HG02588 (cell line): ENCODE measurements around the gene MAD1L1.
"Not testable (repeated sequence)": the region's sequence is repeated elsewhere in the genome, so short reads cannot be mapped to it uniquely, and the experiment has no call there.

Experiments
- ATAC-seq: cut with Tn5 transposase; IDR thresholded peaks from one replicate; pipeline ENCODE4 v1.9.1; 2021; ENCODE audit warnings: mild to moderate bottlenecking, moderate library complexity; ENCODE audit not compliant: unreplicated experiment

The MAD1L1 gene

GRCh38 chr7:1849351-1850041 is 383.2 kb downstream of the MAD1L1 start:
- ATAC-seq: no peak

GRCh38 chr7:1848911-1849311 is 383.8 kb downstream of the MAD1L1 start:
- ATAC-seq: no peak

GRCh38 chr7:1848013-1848640 is 384.6 kb downstream of the MAD1L1 start:
- ATAC-seq: no peak

- no peak for ATAC-seq
Observed at GRCh38 chr7:1847260-1848001, 385.3 kb downstream of the MAD1L1 start.

GRCh38 chr7:1846331-1847065 is 386.2 kb downstream of the MAD1L1 start:
- no peak for ATAC-seq

DNA sequence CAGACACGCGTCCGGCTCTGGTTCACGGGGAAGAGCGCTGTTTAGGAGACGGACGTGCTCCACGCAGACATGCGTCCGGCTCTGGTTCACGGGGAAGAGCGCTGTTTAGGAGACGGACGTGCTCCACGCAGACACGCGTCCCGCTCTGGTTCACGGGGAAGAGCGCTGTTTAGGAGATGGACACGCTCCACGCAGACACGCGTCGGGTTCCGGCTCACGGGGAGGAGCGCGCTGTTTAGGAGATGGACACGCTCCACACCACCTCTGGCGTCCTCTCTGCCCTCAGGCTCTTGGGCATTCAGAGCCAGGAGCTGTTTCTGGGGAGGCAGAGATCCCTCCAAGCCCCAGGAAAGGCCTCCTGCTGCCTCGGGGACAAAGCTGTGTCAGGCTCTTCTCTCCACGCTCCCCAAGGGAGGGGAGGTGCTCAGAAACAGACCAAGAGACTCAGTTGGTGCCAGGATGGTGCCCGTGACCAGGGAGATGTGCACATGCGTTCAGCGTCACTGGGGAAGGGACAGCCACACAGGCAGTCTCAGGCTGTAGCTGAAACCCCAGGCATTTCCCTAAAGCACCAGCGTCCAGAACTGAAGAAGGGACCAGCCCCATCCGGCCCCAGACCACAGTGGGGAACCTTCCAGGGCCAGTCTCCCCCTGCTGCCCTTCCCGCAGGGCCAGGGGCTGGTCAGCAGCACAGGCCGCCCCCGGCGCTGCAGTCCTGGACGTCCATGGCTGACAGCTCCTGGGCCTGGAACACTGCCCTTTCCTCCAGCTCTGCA is 387.0 kb downstream of the MAD1L1 start:
- ATAC-seq: no peak

DNA sequence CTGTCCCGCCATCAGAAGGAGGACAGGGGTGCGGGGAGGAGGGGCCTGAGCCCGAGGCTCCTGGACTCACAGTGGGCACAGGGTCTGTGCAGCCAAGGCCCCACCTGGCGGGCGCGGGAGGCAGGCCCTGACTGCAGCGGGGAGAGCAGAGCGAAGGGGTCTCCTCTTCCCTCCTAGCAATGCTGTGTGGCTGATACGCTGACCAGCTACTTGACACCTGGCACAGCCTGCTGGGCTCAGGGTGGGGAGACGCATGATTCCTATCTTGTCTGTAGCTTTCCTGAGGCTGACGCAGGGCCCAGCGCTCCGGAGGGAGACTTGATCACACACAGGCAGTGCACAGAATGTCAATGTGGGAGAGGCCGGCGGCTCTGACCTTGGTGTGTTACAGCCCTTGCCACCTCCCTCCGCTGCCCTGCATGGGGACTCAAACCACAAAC is 387.8 kb downstream of the MAD1L1 start:
- no peak for ATAC-seq

- no peak for ATAC-seq
Observed at GRCh38 chr7:1844336-1844950, 388.3 kb downstream of the MAD1L1 start.

GRCh38 chr7:1843921-1844335 is 388.8 kb downstream of the MAD1L1 start:
- ATAC-seq: no peak

- ATAC-seq: no peak
Observed at GRCh38 chr7:1843271-1843861, 389.4 kb downstream of the MAD1L1 start.

GRCh38 chr7:1842321-1843221 is 390.2 kb downstream of the MAD1L1 start:
- ATAC-seq: no peak

- not testable (repeated sequence) for ATAC-seq
Observed at GRCh38 chr7:1841286-1842021, 391.3 kb downstream of the MAD1L1 start.

- ATAC-seq: not testable (repeated sequence)
Observed at GRCh38 chr7:1840744-1841143, 392.0 kb downstream of the MAD1L1 start.

GRCh38 chr7:1839701-1840100 is 393.0 kb downstream of the MAD1L1 start:
- ATAC-seq: no peak

- not testable (repeated sequence) for ATAC-seq
Observed at GRCh38 chr7:1838911-1839531, 393.7 kb downstream of the MAD1L1 start.

DNA sequence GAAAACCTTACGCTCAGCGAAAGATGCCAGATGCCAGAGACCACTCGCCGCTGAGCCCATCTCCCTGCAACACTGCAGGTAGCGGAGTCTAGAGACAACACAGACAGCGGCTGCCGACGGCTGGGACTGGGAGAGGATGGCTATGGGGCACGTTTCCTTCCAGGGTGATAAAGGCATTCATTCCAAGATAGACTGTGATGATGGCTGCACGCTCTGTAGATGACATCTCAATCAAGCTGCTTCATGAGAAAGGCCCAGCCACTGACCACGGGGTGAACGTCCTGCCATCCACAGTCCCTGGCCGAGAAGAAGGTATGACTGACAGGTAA is 394.2 kb downstream of the MAD1L1 start:
- not testable (repeated sequence) for ATAC-seq

DNA sequence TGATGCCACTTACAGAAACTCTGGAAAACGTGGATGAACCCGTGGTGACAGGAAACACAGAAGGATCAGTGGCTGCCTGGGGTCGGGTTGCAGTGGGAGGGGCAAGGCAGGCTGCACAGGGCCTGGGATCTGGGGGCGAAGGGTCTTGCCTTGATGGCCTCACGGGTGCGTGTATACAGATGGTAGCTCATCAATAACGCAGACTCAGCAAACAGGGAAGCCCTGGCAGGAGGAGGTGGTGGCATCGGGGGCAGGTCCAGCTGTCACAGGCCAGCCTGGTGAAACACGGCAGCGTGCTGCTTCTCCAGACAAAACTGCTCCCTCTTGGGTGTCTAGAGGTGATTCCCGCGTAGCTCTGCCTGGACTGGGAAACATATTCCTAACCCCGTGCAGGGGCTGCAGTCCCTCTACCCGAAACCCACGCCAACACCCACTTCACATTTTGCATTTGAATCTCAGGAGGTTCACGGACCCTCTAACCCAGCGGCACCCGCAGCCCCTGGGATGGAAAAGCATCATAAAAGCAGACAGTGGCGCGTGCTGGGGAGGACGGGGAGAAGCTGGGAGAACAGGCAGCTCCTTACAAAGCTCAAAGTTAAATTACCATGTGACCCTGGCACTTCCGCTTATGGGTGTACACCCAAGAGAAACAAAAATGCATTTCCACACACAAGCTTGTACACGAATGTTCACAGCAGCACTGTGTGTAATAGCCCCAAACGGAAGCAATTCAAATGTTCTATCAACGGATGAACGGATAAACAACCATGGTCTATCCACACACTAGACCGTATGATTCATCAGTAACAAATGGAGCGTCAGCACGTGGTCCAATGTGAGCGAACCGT is 394.8 kb downstream of the MAD1L1 start:
- ATAC-seq: not testable (repeated sequence)
